PFSK-1 (cell line): ENCODE data around the gene FADD.

ENCODE experiments used
- POLR2AphosphoS5 ChIP-seq: IDR thresholded peaks from 2 replicates; pipeline ENCODE4 v1.6.1; 2012; ENCODE audit warnings: low read depth, mild to moderate bottlenecking, control low read depth, low read length, moderate library complexity
- TF ChIP-seq, protein P1 (sequence below), 2 experiments: IDR thresholded peaks; 2 replicates each; pipeline versions ENCODE4 v1.6.1 to v1.8.0; 2011 to 2012; ENCODE audit warnings: low read depth in 2 of 2, low read length in 2 of 2, control low read depth in 1 of 2, inconsistent platforms in 1 of 2, mild to moderate bottlenecking in 1 of 2, moderate library complexity in 1 of 2; ENCODE audit not compliant: insufficient read depth in 1 of 2

DNA sequence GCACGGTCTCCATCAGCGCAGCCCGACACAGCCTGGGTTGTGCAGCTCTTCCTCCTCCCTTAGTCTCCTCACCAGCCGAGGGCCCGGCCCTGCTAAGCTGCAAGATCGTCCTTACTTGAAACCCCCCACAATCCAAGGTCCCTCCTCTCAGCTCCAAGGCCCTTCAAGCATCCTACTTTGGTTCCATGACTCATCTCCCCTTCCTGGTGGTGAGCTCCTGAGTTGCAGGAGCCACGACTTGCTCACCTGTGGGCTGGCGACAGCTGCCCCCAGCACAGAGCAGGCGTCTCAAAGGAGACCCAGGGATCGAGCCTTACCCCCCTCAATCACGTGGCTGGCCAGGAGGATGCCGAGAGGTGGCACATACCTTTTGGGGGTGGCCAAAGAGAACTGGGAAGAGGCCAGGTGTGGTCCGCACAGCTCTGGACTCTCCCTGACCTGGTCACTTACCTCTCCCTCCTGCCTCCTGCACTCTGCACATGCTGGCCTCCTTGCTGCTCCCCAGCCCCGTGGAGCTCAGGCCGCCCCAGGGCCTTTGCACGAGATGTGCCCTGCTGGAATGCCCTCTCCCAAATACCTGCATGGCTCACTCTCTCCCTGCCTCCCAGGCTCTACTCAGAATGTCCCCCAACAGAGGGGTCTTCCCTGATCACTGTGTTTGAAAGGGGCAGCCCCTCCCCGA is 35.2 kb upstream of the FADD start:
- TF ChIP-seq, protein P1, sequence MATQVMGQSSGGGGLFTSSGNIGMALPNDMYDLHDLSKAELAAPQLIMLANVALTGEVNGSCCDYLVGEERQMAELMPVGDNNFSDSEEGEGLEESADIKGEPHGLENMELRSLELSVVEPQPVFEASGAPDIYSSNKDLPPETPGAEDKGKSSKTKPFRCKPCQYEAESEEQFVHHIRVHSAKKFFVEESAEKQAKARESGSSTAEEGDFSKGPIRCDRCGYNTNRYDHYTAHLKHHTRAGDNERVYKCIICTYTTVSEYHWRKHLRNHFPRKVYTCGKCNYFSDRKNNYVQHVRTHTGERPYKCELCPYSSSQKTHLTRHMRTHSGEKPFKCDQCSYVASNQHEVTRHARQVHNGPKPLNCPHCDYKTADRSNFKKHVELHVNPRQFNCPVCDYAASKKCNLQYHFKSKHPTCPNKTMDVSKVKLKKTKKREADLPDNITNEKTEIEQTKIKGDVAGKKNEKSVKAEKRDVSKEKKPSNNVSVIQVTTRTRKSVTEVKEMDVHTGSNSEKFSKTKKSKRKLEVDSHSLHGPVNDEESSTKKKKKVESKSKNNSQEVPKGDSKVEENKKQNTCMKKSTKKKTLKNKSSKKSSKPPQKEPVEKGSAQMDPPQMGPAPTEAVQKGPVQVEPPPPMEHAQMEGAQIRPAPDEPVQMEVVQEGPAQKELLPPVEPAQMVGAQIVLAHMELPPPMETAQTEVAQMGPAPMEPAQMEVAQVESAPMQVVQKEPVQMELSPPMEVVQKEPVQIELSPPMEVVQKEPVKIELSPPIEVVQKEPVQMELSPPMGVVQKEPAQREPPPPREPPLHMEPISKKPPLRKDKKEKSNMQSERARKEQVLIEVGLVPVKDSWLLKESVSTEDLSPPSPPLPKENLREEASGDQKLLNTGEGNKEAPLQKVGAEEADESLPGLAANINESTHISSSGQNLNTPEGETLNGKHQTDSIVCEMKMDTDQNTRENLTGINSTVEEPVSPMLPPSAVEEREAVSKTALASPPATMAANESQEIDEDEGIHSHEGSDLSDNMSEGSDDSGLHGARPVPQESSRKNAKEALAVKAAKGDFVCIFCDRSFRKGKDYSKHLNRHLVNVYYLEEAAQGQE (IDR thresholded peaks at IDR 0.05; ENCODE audit: insufficient read depth in 1 of 2, low read depth in 2 of 2, low read length in 2 of 2) = no peak
- no peak for TF ChIP-seq POLR2AphosphoS5
